Lower leg skin (tissue), 4 donors: ENCODE measurements around the gene ZNF766. TPM values are rescaled to one million over a fixed set of nuclear protein-coding genes. Genes with fewer than 3 reads are reported as not detected.

ENCODE experiments used
- DNase-seq, 2 donors: peaks; one replicate each; pipeline ENCODE4 v3.0.0-alpha.2; 2019; ENCODE audit warnings: low spot score in 2 of 2
- H3K4me3 ChIP-seq: fragments of 200-600 bp; sonication (generic); 2 replicates; pipeline ENCODE4 v1.5.1; 2017; ENCODE audit warnings: mild to moderate bottlenecking, low read depth; ENCODE audit not compliant: poor library complexity, severe bottlenecking
- POLR2A ChIP-seq, 2 donors: fragments of 450-650 bp; IDR thresholded peaks; one replicate each; pipeline ENCODE4 v1.6.1; 2016 to 2017; ENCODE audit warnings: antibody characterized with exemption in 2 of 2, mild to moderate bottlenecking in 1 of 2, moderate library complexity in 1 of 2
- WGBS, 2 donors: methylation state at CpG; one replicate each; pipeline ENCODE4 v1.1.5; 2018; 5-methylcytosine and 5-hydroxymethylcytosine counted together
- intact Hi-C: fragments of 100-400 bp; cut with DNase I; formaldehyde crosslinking; loops from one replicate; pipeline ENCODE4 v1.15.0; 2023; ENCODE audit warnings: low total_unique reads
- total RNA-seq, 4 donors: library from RNA; depleted of rRNA; stranded (reverse); fragments of >200 nt; gene quantifications; one replicate each; pipeline ENCODE4 v1.1.0, GENCODE V29; 2016
- TF ChIP-seq, protein P1 (sequence below), 3 donors: fragments of 450-650 bp; IDR thresholded peaks; one replicate each; pipeline ENCODE4 v1.5.1; 2016; ENCODE audit warnings: antibody characterized with exemption in 3 of 3, mild to moderate bottlenecking in 3 of 3, moderate library complexity in 2 of 3

Gene ZNF766
- total RNA-seq, 4 donors from 2014 or later, result 8.0 to 18.4 (median 14.6) TPM

DNA sequence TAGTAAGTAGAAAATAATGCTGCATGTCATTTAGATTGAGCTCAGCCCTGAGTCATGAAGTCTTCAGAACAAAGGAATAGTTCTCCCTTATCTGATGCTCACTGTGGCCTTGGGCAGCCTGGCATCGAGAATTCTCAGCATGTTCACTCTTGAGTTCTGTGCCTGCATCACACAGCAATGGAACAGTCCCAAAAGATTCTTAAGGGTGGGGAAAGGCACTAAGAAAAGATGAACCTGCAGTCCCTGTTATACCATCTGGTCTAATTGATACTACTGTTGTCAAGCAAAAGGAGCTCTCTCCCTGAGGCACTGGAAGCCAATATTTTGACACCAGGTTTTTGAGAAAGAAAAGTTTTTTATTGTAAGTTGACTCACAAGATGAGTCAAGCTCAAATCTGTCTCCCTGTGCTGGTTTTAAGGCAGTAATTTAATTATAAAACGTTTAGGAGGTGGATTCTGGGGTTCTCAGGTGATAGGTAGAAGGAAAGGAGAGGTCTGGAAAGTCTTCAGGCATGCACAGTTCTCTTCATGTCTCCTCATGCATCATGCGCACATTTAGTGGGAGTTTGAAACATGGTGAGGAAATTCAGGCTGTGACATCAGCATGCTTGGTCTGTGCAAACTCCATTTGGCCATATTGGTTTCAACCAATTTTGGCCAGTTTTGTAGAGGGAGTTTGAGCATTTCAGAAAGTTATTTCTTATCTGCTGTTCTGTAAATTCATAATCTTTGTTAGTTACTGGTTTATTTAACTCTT, 38.1 kb upstream of the ZNF766 start:
- H3K4me3 ChIP-seq, result no peak overlapping the region
- intact Hi-C loops, result no loop called here
- TF ChIP-seq, protein P1, sequence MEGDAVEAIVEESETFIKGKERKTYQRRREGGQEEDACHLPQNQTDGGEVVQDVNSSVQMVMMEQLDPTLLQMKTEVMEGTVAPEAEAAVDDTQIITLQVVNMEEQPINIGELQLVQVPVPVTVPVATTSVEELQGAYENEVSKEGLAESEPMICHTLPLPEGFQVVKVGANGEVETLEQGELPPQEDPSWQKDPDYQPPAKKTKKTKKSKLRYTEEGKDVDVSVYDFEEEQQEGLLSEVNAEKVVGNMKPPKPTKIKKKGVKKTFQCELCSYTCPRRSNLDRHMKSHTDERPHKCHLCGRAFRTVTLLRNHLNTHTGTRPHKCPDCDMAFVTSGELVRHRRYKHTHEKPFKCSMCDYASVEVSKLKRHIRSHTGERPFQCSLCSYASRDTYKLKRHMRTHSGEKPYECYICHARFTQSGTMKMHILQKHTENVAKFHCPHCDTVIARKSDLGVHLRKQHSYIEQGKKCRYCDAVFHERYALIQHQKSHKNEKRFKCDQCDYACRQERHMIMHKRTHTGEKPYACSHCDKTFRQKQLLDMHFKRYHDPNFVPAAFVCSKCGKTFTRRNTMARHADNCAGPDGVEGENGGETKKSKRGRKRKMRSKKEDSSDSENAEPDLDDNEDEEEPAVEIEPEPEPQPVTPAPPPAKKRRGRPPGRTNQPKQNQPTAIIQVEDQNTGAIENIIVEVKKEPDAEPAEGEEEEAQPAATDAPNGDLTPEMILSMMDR (IDR thresholded peaks at IDR 0.05), result no peak
- TF ChIP-seq POLR2A (IDR thresholded peaks at IDR 0.05), result no peak
- 36 to 55% methylated on average over 3 of the region's 3 CpGs for WGBS, 2 donors
- no peak for DNase-seq

DNA sequence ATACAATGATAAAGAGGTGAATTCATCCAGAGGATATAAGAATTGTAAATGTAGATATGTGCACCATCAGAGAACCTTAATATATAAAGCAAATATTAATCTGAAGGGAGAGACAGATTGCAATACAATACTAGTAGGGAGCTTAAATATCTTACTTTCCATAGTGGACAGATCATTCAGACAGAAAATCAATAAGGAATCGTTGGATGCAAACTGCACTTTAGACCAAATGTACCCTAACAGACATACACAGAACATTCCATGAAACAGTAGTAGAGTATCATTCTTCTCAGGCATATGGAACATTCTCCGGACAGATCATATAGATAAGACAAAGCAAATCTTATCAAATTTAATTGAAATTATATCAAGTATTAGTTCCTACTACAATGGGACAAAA, 35.0 kb upstream of the ZNF766 start:
- no peak for DNase-seq
- H3K4me3 ChIP-seq, result no peak overlapping the region
- no peak for TF ChIP-seq POLR2A (IDR thresholded peaks at IDR 0.05)
- TF ChIP-seq, protein P1 (IDR thresholded peaks at IDR 0.05), result no peak
- 89 to 94% methylated on average over 2 of the region's 2 CpGs for WGBS, 2 donors
- intact Hi-C loops, result no loop called here

GRCh38 chr19:52237197-52237596, 32.2 kb upstream of the ZNF766 start:
- 67 to 68% methylated on average over 2 of the region's 2 CpGs for WGBS, 2 donors
- intact Hi-C loops, result loop anchor here (5.0 kb wide), 1 partner anchor 105 kb away; no protein-coding TSS in a partner anchor
- TF ChIP-seq, protein P1 (IDR thresholded peaks at IDR 0.05), result no peak
- TF ChIP-seq POLR2A (IDR thresholded peaks at IDR 0.05), result no peak
- DNase-seq, result no peak
- no peak overlapping the region for H3K4me3 ChIP-seq

DNA sequence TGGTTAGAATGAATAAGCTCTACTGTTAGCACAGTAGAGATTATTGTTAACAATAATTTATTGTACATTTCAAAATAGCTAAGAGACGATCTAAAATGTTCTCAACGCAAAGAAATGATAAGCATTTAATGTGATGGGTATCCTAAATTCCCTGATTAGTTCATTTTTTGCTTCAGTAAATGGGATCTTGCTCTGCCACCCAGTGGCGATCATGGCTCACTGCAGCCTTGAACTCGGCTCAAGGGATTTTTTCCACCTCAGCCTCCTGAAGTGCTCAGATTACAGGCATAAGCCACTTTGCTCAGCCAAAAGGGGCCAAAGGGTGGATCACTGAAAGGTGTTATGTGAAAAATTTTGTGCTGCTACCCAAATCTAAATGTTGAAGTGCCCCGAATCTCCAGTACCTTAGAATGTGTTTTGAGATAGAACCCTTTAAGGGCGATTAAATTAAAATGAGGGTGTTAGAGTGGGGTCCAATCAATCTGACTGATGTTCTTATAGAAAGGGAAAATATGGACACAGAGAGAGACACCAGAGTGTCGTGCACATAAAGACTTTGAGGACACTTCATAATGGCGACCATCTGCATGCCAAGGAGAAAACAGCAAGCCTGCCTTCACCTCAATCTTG, 31.5 kb upstream of the ZNF766 start:
- no peak overlapping the region for H3K4me3 ChIP-seq
- intact Hi-C loops, result loop anchor here (5.0 kb wide), 1 partner anchor 106 kb away; no protein-coding TSS in a partner anchor
- TF ChIP-seq POLR2A (IDR thresholded peaks at IDR 0.05), result no peak
- TF ChIP-seq, protein P1 (IDR thresholded peaks at IDR 0.05), result peak in 1 of 3 donors; percentile 59
- DNase-seq, result no peak
- WGBS, 2 donors, result 13 to 15% methylated on average over 8 of the region's 8 CpGs

DNA sequence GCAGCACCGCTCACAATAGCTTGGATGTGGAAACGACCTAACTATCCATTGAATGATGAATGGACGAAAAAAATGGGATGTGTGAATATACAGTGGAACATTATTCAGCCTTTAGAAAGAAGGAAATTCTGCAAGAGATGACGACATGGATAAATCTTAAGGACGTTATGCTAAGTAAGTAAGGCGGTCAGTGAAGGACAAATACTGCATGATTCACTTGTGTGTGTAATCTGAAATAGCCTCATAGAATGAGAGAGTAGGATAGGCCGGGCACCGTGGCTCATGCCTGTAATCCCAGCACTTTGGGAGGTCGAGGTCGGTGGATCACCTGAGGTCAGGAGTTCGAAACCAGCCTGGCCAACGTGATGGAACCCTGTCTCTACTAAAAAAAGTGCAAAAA, 25.4 kb upstream of the ZNF766 start:
- intact Hi-C loops, result no loop called here
- no peak for DNase-seq
- H3K4me3 ChIP-seq, result no peak overlapping the region
- WGBS, 2 donors, result 80 to 81% methylated on average over 12 of the region's 12 CpGs
- TF ChIP-seq POLR2A (IDR thresholded peaks at IDR 0.05), result no peak

GRCh38 chr19:52248241-52248640, 21.1 kb upstream of the ZNF766 start:
- peak in 1 of 2 donors; percentile 33 for DNase-seq
- 9 to 12% methylated on average over 6 of the region's 6 CpGs for WGBS, 2 donors
- TF ChIP-seq, protein P1 (IDR thresholded peaks at IDR 0.05), result no peak
- no peak for TF ChIP-seq POLR2A (IDR thresholded peaks at IDR 0.05)
- H3K4me3 ChIP-seq, result no peak overlapping the region
- intact Hi-C loops, result no loop called here
